ENCODE measurements around the gene SH3RF3. TPM values are rescaled to one million over a fixed set of nuclear protein-coding genes. Genes with fewer than 3 reads are reported as not detected.
A peak's percentile ranks its signal among the peaks of the same experiment; 100 is the strongest.

SH3RF3 gene
- total RNA-seq, 4 donors from 2014 or later, result 2.8 to 5.7 (median 3.0) TPM

GRCh38 chr2:109516445-109517117 is 387.6 kb downstream of the SH3RF3 start:
- DNase-seq (no peak), ATAC-seq (no peak)
- no peaks in the 10 kb centered on the region for H3K36me3 ChIP-seq
- no peaks in the 10 kb centered on the region for H3K9me3 ChIP-seq
- TF ChIP-seq POLR2A (IDR thresholded peaks at IDR 0.05) (no peak), CTCF (IDR thresholded peaks at IDR 0.05 in 4 of 5, conservative IDR thresholded peaks at IDR 0.05 in 1 of 5) (peak in 1 of 5 experiments; percentile 29)
- H3K27ac ChIP-seq, result no peak overlapping the region
- H3K4me3 ChIP-seq, result no peak overlapping the region
- H3K4me1 ChIP-seq, result peaks cover 5 to 8% of the 10 kb centered on the region in 2 donors
- H3K27me3 ChIP-seq, result no peaks in the 10 kb centered on the region
- intact Hi-C loops (cut with DNase I; ENCODE audit: low total_unique reads), result no loop called here
- in situ Hi-C loops (cut with MboI; ENCODE audit: low sequenced_read_pairs in 4 of 4), result loop anchor here in 1 of 4 donors (25.0 kb wide), 1 partner anchor 229 kb away; no protein-coding TSS in a partner anchor

- in situ Hi-C loops (cut with MboI; ENCODE audit: low sequenced_read_pairs in 4 of 4) (loop anchor here in 1 of 4 donors (25.0 kb wide), 1 partner anchor 230 kb away; no protein-coding TSS in a partner anchor), intact Hi-C loops (cut with DNase I; ENCODE audit: low total_unique reads) (no loop called here)
- no peak overlapping the region for H3K27ac ChIP-seq
- no peaks in the 10 kb centered on the region for H3K36me3 ChIP-seq
- DNase-seq (no peak), ATAC-seq (no peak)
- H3K4me3 ChIP-seq, result no peak overlapping the region
- TF ChIP-seq POLR2A (IDR thresholded peaks at IDR 0.05), result no peak
- no peak for TF ChIP-seq CTCF (IDR thresholded peaks at IDR 0.05 in 4 of 5, conservative IDR thresholded peaks at IDR 0.05 in 1 of 5)
- no peaks in the 10 kb centered on the region for H3K9me3 ChIP-seq
- H3K4me1 ChIP-seq, result peaks cover 5 to 6% of the 10 kb centered on the region in 2 donors
- no peaks in the 10 kb centered on the region for H3K27me3 ChIP-seq
These were observed 388.3 kb downstream of the SH3RF3 start for GRCh38 chr2:109517118-109517889.

- Histone ChIP-seq H3K4me3 (no peak overlapping the region), H3K36me3 (no peaks in the 10 kb centered on the region), H3K4me1 (peaks cover 0 to under 1% of the 10 kb centered on the region in 2 donors), H3K9me3 (no peaks in the 10 kb centered on the region), H3K27ac (no peak overlapping the region), H3K27me3 (no peaks in the 10 kb centered on the region)
- ATAC-seq (no peak), DNase-seq (no peak)
- intact Hi-C loops (cut with DNase I; ENCODE audit: low total_unique reads) (no loop called here), in situ Hi-C loops (cut with MboI; ENCODE audit: low sequenced_read_pairs in 4 of 4) (loop anchor here in 1 of 4 donors (25.0 kb wide), 1 partner anchor 232 kb away; no protein-coding TSS in a partner anchor)
- no peak for TF ChIP-seq CTCF (IDR thresholded peaks at IDR 0.05 in 4 of 5, conservative IDR thresholded peaks at IDR 0.05 in 1 of 5)
- TF ChIP-seq POLR2A (IDR thresholded peaks at IDR 0.05), result no peak
These were observed 390.5 kb downstream of the SH3RF3 start for GRCh38 chr2:109519513-109519912.

- Histone ChIP-seq H3K4me3 (no peak overlapping the region), H3K36me3 (no peaks in the 10 kb centered on the region), H3K4me1 (no peaks in the 10 kb centered on the region), H3K27me3 (no peaks in the 10 kb centered on the region), H3K27ac (no peak overlapping the region), H3K9me3 (no peaks in the 10 kb centered on the region)
- peak; percentile 34 to 39 for ATAC-seq
- intact Hi-C loops (cut with DNase I; ENCODE audit: low total_unique reads) (no loop called here), in situ Hi-C loops (cut with MboI; ENCODE audit: low sequenced_read_pairs in 4 of 4) (loop anchor here in 1 of 4 donors (25.0 kb wide), 1 partner anchor 234 kb away; no protein-coding TSS in a partner anchor)
- TF ChIP-seq CTCF (IDR thresholded peaks at IDR 0.05 in 4 of 5, conservative IDR thresholded peaks at IDR 0.05 in 1 of 5) (no peak), POLR2A (IDR thresholded peaks at IDR 0.05) (no peak)
- DNase-seq, result no peak
These were observed 392.4 kb downstream of the SH3RF3 start for GRCh38 chr2:109521233-109522062.
